ENCODE results near the gene TRIM66.

The TRIM66 gene

DNA sequence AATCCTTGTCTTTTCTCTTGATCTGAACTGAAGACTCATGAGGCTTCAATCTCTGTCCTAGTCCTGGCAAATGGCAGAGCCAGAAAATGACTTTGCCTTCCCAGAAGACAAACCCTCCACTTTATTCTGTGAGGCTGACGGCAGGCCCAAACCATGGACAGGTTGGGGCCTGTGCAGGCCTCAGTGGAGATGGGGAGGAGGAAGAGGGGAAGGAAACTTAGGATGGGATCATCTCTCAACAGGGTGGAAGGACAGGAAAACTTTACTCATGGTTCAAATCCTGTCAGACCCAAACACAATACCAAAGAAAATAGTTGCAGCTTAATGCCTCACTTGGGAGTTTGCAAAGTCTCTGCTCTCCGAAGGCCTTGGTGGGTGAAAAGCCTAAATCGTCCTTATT, 10.0 kb upstream of the TRIM66 start:
- TF ChIP-seq, protein P1, sequence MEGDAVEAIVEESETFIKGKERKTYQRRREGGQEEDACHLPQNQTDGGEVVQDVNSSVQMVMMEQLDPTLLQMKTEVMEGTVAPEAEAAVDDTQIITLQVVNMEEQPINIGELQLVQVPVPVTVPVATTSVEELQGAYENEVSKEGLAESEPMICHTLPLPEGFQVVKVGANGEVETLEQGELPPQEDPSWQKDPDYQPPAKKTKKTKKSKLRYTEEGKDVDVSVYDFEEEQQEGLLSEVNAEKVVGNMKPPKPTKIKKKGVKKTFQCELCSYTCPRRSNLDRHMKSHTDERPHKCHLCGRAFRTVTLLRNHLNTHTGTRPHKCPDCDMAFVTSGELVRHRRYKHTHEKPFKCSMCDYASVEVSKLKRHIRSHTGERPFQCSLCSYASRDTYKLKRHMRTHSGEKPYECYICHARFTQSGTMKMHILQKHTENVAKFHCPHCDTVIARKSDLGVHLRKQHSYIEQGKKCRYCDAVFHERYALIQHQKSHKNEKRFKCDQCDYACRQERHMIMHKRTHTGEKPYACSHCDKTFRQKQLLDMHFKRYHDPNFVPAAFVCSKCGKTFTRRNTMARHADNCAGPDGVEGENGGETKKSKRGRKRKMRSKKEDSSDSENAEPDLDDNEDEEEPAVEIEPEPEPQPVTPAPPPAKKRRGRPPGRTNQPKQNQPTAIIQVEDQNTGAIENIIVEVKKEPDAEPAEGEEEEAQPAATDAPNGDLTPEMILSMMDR (IDR thresholded peaks at IDR 0.05; ENCODE audit: low read depth, low read length, missing control alignments), result no peak
- H3K4me3 ChIP-seq (ENCODE audit: low read depth, low read length), result no peak overlapping the region
- DNase-seq (ENCODE audit: low read depth), result no peak

- no peak for DNase-seq (ENCODE audit: low read depth)
- TF ChIP-seq, protein P1 (IDR thresholded peaks at IDR 0.05; ENCODE audit: low read depth, low read length, missing control alignments), result no peak
These were observed 9.1 kb upstream of the TRIM66 start for GRCh38 chr11:8691601-8692000.

GRCh38 chr11:8690374-8691342, 8.2 kb upstream of the TRIM66 start:
- DNase-seq (ENCODE audit: low read depth), result no peak
- H3K4me3 ChIP-seq (ENCODE audit: low read depth, low read length), result no peak overlapping the region
- TF ChIP-seq, protein P1 (IDR thresholded peaks at IDR 0.05; ENCODE audit: low read depth, low read length, missing control alignments), result no peak

More at GRCh38 chr11:8691601-8692000, 9.1 kb upstream of the TRIM66 start:
- no peak overlapping the region for H3K4me3 ChIP-seq (ENCODE audit: low read depth, low read length)

- no peak for DNase-seq (ENCODE audit: low read depth)
- peak overlapping the region; percentile 61 for H3K4me3 ChIP-seq (ENCODE audit: low read depth, low read length)
- TF ChIP-seq, protein P1 (IDR thresholded peaks at IDR 0.05; ENCODE audit: low read depth, low read length, missing control alignments), result no peak
These were observed 7.3 kb upstream of the TRIM66 start for GRCh38 chr11:8689726-8690255.

GRCh38 chr11:8688414-8689362, 6.2 kb upstream of the TRIM66 start:
- TF ChIP-seq, protein P1 (IDR thresholded peaks at IDR 0.05; ENCODE audit: low read depth, low read length, missing control alignments), result no peak
- peak overlapping the region; percentile 61 for H3K4me3 ChIP-seq (ENCODE audit: low read depth, low read length)
- peak; percentile 95 for DNase-seq (ENCODE audit: low read depth)

DNA sequence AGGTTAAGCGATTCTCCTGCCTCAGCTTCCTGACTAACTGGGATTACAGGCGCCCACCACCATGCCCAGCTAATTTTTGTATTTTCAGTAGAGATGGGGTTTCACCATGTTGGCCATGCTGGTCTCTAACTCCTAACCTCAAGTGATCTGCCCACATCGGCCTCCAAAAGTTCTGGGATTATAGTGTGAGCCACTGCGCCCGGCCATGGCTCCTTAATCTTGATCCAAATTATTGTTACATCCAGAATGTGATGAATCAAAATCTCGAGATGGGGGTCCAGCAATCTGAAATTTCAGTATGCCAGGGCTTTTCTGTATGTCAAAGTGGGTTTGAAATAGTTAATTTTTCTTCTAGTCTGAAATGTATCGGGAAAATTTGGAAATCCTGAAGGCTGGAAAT, 3.9 kb upstream of the TRIM66 start:
- TF ChIP-seq, protein P1 (IDR thresholded peaks at IDR 0.05; ENCODE audit: low read depth, low read length, missing control alignments), result no peak
- no peak for DNase-seq (ENCODE audit: low read depth)

More for the DNA sequence above, 3.9 kb upstream of the TRIM66 start:
- H3K4me3 ChIP-seq (ENCODE audit: low read depth, low read length), result no peak overlapping the region

Measured in GM12864 (cell line).